GM12864 (cell line): ENCODE measurements around the gene KANSL1.
"Not testable (repeated sequence)": the region's sequence is repeated elsewhere in the genome, so short reads cannot be mapped to it uniquely, and the experiment has no call there.

Experiments
- DNase-seq: peaks from one replicate; pipeline ENCODE4 v3.0.0-alpha.2; 2011; ENCODE audit warnings: low read depth
- H3K4me3 ChIP-seq: 2 replicates; pipeline ENCODE4 v1.5.1; 2011; ENCODE audit warnings: mild to moderate bottlenecking, low read depth, low read length, control low read depth
- CTCF ChIP-seq: IDR thresholded peaks from 2 replicates; pipeline ENCODE4 v1.5.1; 2011; ENCODE audit warnings: low read depth, mild to moderate bottlenecking, moderate library complexity, low read length, control low read depth, inconsistent platforms; ENCODE audit errors: missing control alignments

KANSL1 gene

DNA sequence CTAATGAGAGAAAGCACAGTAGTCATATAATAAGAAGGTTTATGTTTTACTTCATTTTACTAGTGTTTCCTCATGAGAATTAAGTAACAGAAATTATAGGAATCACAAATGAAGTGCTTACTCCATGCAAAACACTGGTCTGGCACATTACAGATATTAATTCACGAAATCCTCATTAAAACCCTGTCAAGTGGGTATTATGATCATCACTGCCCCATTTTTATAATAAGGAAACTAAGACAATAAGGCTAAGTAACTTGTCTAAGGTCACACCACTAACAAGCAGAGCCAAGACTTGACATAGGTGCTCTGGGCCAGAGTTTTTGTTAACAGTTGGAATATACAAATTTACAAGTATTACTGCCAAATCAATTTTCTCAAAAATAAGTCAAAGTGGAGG lies 83.0 kb downstream of the KANSL1 start:
- TF ChIP-seq CTCF, result no peak
- no peak overlapping the region for H3K4me3 ChIP-seq

DNA sequence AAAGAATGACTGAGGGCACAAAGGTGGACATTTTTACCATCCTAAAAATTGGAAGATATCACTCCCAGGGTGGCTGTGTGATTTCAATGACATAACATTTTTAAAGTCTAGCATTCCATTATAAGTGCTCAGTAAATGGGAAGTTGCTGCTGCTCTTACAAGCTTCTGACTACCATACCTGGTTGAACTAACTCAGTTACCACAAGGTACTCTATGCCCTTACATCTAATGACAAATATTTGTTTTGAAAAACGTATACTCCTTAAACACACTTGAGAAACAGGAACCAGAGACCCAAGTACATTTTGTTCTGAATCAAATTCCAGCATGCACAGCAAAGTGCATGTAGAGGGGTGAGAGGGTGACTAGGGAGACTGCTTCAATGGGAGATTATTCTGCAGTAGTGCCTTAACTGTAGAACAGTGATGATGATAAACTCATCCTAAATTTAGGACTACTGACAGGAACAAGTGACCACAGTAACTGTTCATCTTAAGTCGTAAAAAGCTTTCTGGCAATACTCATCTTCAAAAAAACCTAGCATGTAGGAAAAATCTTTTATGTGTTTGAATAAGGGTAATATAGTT lies 83.5 kb downstream of the KANSL1 start:
- no peak for DNase-seq
- H3K4me3 ChIP-seq, result no peak overlapping the region
- no peak for TF ChIP-seq CTCF

More for the DNA sequence above, 83.0 kb downstream of the KANSL1 start:
- DNase-seq, result no peak

DNA sequence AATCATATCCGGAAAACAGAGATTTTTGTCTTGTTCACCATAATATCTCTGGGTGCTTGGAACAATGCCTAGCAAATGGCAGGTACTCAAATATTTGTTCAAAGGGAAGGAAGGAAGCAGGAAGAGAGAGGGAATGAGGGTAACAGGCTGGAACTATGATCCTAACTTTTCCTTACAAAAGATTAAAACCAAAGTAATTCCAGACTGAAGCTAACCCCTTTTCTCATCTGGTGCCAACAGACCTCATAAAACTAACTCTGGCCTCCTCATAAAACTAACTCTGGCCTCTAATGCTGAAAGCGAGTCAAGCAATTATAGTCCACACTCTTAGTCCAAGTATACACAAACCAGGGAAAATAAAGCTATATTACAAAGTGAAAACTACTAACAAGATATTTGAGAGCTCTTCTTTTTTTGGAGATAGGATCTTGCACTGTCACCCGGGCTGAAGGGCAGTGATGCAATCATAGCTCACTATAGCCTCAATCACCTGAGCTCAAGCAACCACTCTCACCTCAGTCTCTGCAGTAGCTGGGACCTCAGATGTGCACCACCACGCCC lies 84.6 kb downstream of the KANSL1 start:
- DNase-seq, result no peak
- no peak overlapping the region for H3K4me3 ChIP-seq
- no peak for TF ChIP-seq CTCF

GRCh38 chr17:46108120-46108519 lies 85.1 kb downstream of the KANSL1 start:
- no peak overlapping the region for H3K4me3 ChIP-seq
- TF ChIP-seq CTCF, result no peak
- no peak for DNase-seq

GRCh38 chr17:46106966-46107644 lies 86.1 kb downstream of the KANSL1 start:
- TF ChIP-seq CTCF, result no peak
- H3K4me3 ChIP-seq, result no peak overlapping the region
- no peak for DNase-seq

DNA sequence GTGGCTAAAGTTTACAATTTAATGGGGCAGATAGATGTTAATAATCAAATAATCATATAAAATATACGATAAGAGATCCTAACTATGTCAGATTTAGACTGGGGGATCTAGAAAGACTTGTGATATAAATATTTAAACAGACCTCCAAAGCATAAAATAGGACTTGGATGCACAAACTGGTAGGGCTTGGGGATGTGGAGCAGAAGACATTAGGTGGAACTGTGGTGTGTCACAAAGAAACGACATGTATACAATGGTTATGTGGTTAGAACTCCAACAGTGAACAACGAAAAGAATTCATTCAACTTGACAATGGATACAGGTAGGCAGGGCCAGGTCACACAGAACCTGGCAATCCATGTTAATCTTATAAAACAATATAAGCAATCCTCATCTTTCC lies 90.4 kb downstream of the KANSL1 start:
- H3K4me3 ChIP-seq, DNase-seq: not testable (repeated sequence)

DNA sequence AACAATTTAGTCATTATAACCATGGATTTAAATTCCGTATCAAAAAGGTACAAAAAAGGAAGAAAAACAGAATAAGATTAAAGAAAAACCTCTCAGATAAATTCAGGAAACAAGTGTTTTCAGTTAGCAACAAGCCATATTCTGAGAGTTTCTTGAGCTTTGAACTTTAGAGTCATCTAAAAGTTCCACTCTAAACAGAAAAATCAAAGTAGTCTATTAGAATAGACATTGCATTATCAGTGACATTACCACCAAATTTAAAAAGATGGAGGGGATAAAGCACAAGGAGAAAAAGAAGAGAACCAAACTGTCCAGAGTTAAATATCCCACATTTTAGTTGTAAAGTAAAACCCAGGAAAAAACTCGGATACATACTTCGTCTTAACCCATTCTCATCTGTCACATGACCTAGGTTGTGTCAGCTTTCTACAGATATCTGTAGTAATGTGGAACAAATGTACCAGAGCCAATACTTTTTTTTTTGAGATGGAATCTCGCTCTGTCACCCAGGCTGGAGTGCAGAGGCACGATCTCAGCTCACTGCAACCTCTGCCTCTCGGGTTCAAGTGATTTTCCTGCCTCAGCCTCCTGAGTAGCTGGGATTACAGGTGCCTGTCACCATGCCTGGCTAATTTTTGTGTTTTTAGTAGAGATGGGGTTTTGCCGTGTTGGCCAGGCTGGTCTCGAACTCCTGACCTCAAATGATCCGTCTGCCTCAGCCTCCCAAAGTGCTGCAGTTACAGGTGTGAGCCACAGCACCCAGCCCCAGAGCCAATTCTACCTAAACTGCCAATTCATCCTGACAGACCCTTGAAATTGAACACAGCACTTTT lies 91.2 kb downstream of the KANSL1 start:
- DNase-seq, H3K4me3 ChIP-seq: not testable (repeated sequence)
